Keratinocyte (primary cell): Measurements from ENCODE around the gene PDRG1. TPM values are rescaled to one million over a fixed set of nuclear protein-coding genes. Genes with fewer than 3 reads are reported as not detected.

Experiments
- DNase-seq: peaks from one replicate; pipeline ENCODE4 v3.0.0-alpha.2; 2011; ENCODE audit warnings: low read depth, missing footprints, low spot score
- FAIRE-seq: peaks from 2 replicates; lab custom pipeline; 2011; peaks lifted over from hg19 to GRCh38; lab: Jason Lieb, UNC
- H2AFZ ChIP-seq: 2 replicates; pipeline ENCODE4 v1.6.0; 2012; ENCODE audit warnings: low read length, control low read depth, inconsistent platforms; ENCODE audit not compliant: control insufficient read depth
- H3K27ac ChIP-seq: 2 replicates; pipeline ENCODE4 v1.5.1; 2011; ENCODE audit warnings: low read length; ENCODE audit not compliant: control insufficient read depth, insufficient read depth
- H3K27me3 ChIP-seq: 3 replicates; pipeline ENCODE4 v1.6.0; 2011; ENCODE audit warnings: low read length; ENCODE audit not compliant: control insufficient read depth, insufficient read depth; ENCODE audit errors: extremely low read depth
- H3K36me3 ChIP-seq, 2 experiments: 2 replicates in 1 of 2; 3 replicates in 1 of 2; pipeline ENCODE4 v1.5.1; 2011; ENCODE audit warnings: low read length in 2 of 2, mild to moderate bottlenecking in 1 of 2; ENCODE audit not compliant: control insufficient read depth in 2 of 2, insufficient read depth in 2 of 2; ENCODE audit errors: extremely low read depth in 1 of 2
- H3K4me1 ChIP-seq: 3 replicates; pipeline ENCODE4 v1.5.1; 2011; ENCODE audit warnings: low read length; ENCODE audit not compliant: control insufficient read depth, insufficient read depth; ENCODE audit errors: extremely low read depth
- H3K4me2 ChIP-seq: 3 replicates; pipeline ENCODE4 v1.6.0; 2011; ENCODE audit warnings: low read depth, low read length; ENCODE audit not compliant: control insufficient read depth, insufficient read depth; ENCODE audit errors: extremely low read depth
- H3K4me3 ChIP-seq, 3 experiments: fragments of 200-600 bp in 1 of 3; sonication (generic) in 1 of 3; 2 replicates in 2 of 3; 3 replicates in 1 of 3; pipeline ENCODE4 v1.5.1; 2011 to 2016; ENCODE audit warnings: low read length in 3 of 3, mild to moderate bottlenecking in 3 of 3, control low read depth in 2 of 3, inconsistent platforms in 1 of 3, low read depth in 1 of 3, mixed read lengths in 1 of 3, mixed run types in 1 of 3, moderate library complexity in 1 of 3; ENCODE audit not compliant: control insufficient read depth in 2 of 3, insufficient read depth in 2 of 3; ENCODE audit errors: extremely low read depth in 1 of 3
- H3K79me2 ChIP-seq: 2 replicates; pipeline ENCODE4 v1.6.0; 2012; ENCODE audit warnings: low read length; ENCODE audit not compliant: control insufficient read depth, insufficient read depth
- H3K9ac ChIP-seq: 3 replicates; pipeline ENCODE4 v1.6.0; 2011; ENCODE audit warnings: low read length; ENCODE audit not compliant: control insufficient read depth, insufficient read depth; ENCODE audit errors: extremely low read depth
- H3K9me1 ChIP-seq: 3 replicates; pipeline ENCODE4 v1.6.0; 2011; ENCODE audit warnings: low read length; ENCODE audit not compliant: control insufficient read depth, insufficient read depth; ENCODE audit errors: extremely low read depth
- H3K9me3 ChIP-seq: 2 replicates; pipeline ENCODE4 v1.5.1; 2012; ENCODE audit warnings: low read depth, low read length; ENCODE audit not compliant: control insufficient read depth
- H4K20me1 ChIP-seq: 3 replicates; pipeline ENCODE4 v1.6.0; 2011; ENCODE audit warnings: low read length; ENCODE audit not compliant: control insufficient read depth, insufficient read depth; ENCODE audit errors: extremely low read depth
- CTCF ChIP-seq, 3 experiments: IDR thresholded peaks in 1 of 3; conservative IDR thresholded peaks in 1 of 3; optimal IDR thresholded peaks in 1 of 3; 2 replicates in 2 of 3; 3 replicates in 1 of 3; pipeline versions ENCODE3 to v1.5.1; 2011; ENCODE audit warnings: low read length in 3 of 3, mild to moderate bottlenecking in 3 of 3, moderate library complexity in 2 of 3, control low read depth in 1 of 3, inconsistent platforms in 1 of 3; ENCODE audit not compliant: insufficient read depth in 2 of 3; ENCODE audit errors: extremely low read depth in 1 of 3
- EZH2 ChIP-seq: IDR thresholded peaks from one replicate; pipeline ENCODE4 v1.6.1; 2012; ENCODE audit warnings: inconsistent platforms, mild to moderate bottlenecking, low read length, moderate library complexity
- dilution Hi-C: fragments of 300-500 bp; cut with MboI; formaldehyde crosslinking; loops from one replicate; pipeline ENCODE4 v1.7.0; 2020; ENCODE audit warnings: low sequenced_read_pairs; ENCODE audit not compliant: extremely low pct_ligation_motif_present
- polyA plus RNA-seq, 5 experiments: library from polyadenylated mRNA; depleted of rRNA in 3 of 5; stranded (reverse) in 3 of 5; stranded (forward) in 1 of 5; unstranded in 1 of 5; fragments of >200 nt; gene quantifications; 1 replicate in 1 of 5; 2 replicates in 3 of 5; 3 replicates in 1 of 5; pipeline versions ENCODE4 v1.2.1 to v1.2.3, GENCODE V29; 2011 to 2012; ENCODE audit warnings: missing spikeins in 2 of 5, low read depth in 1 of 5, low replicate concordance in 1 of 5

Gene PDRG1
- polyA plus RNA-seq, 1 donor (not counting 4 experiments of a cell fraction or from before 2014, with no cell fraction given), result 15.3 TPM

- no peak overlapping the region for H3K9ac ChIP-seq
- H3K4me3 ChIP-seq, result no peak overlapping the region
- H3K36me3 ChIP-seq, result no peaks in the 10 kb centered on the region
- H3K27ac ChIP-seq, result no peak overlapping the region
- no peaks in the 10 kb centered on the region for H3K79me2 ChIP-seq
- no peaks in the 10 kb centered on the region for H4K20me1 ChIP-seq
- no peak for TF ChIP-seq CTCF (optimal IDR thresholded peaks at IDR 0.05 in 1 of 3, IDR thresholded peaks at IDR 0.05 in 1 of 3, conservative IDR thresholded peaks at IDR 0.05 in 1 of 3; ENCODE audit: extremely low read depth in 1 of 3, insufficient read depth in 2 of 3, low read length in 3 of 3)
- TF ChIP-seq EZH2, result no peak
- peaks cover 10% of the 10 kb centered on the region for H3K4me1 ChIP-seq
- no peaks in the 10 kb centered on the region for H3K9me1 ChIP-seq
- no peak overlapping the region for H3K4me2 ChIP-seq
- no peaks in the 10 kb centered on the region for H3K27me3 ChIP-seq
- H3K9me3 ChIP-seq, result no peaks in the 10 kb centered on the region
- dilution Hi-C loops, result no loop called here
- no peak for DNase-seq
- H2AFZ ChIP-seq, result no peak overlapping the region
- FAIRE-seq, result no peak
Observed at GRCh38 chr20:31908016-31908415, 43.8 kb downstream of the PDRG1 start.

- Histone ChIP-seq H3K27me3 (no peaks in the 10 kb centered on the region), H3K9ac (no peak overlapping the region), H3K27ac (no peak overlapping the region), H2AFZ (no peak overlapping the region), H3K4me2 (no peak overlapping the region), H3K4me3 (no peak overlapping the region), H3K9me1 (no peaks in the 10 kb centered on the region), H3K9me3 (no peaks in the 10 kb centered on the region), H3K4me1 (peaks cover 10% of the 10 kb centered on the region), H3K79me2 (no peaks in the 10 kb centered on the region), H4K20me1 (no peaks in the 10 kb centered on the region), H3K36me3 (no peaks in the 10 kb centered on the region)
- DNase-seq (no peak), FAIRE-seq (no peak)
- dilution Hi-C loops, result no loop called here
- TF ChIP-seq CTCF (optimal IDR thresholded peaks at IDR 0.05 in 1 of 3, IDR thresholded peaks at IDR 0.05 in 1 of 3, conservative IDR thresholded peaks at IDR 0.05 in 1 of 3; ENCODE audit: extremely low read depth in 1 of 3, insufficient read depth in 2 of 3, low read length in 3 of 3), result no peak
Observed at GRCh38 chr20:31907046-31907445, 44.8 kb downstream of the PDRG1 start.
